Thyroid gland (tissue), 4 donors: ENCODE results near the gene FMN2. TPM values are rescaled to one million over a fixed set of nuclear protein-coding genes. Genes with fewer than 3 reads are reported as not detected.

ENCODE experiments used
- DNase-seq, 2 donors: peaks; one replicate each; pipeline ENCODE4 v3.0.0-alpha.2; 2019
- H3K27ac ChIP-seq, 3 donors: fragments of 200-600 bp; sonication (generic); 1 replicate in 2 of 3; 2 replicates in 1 of 3; pipeline ENCODE4 v1.5.1; 2016 to 2019; ENCODE audit warnings: mild to moderate bottlenecking in 1 of 3, moderate library complexity in 1 of 3
- H3K27me3 ChIP-seq: fragments of 200-600 bp; sonication (generic); one replicate; pipeline ENCODE4 v1.5.1; 2019
- H3K36me3 ChIP-seq, 2 donors: fragments of 200-600 bp; sonication (generic); one replicate each; pipeline ENCODE4 v1.5.1; 2016 to 2019
- H3K4me1 ChIP-seq, 2 donors: fragments of 200-600 bp; sonication (generic); one replicate each; pipeline ENCODE4 v1.5.1; 2017 to 2019
- H3K4me3 ChIP-seq, 3 donors: fragments of 200-600 bp; sonication (generic); replicated peaks in 1 of 3; 1 replicate in 2 of 3; 2 replicates in 1 of 3; pipeline ENCODE4 v1.5.1; 2016; ENCODE audit warnings: mild to moderate bottlenecking in 1 of 3
- H3K9me3 ChIP-seq: fragments of 200-600 bp; sonication (generic); one replicate; pipeline ENCODE4 v1.5.1; 2017
- CTCF ChIP-seq, 6 experiments: fragments of 200-600 bp in 3 of 6; fragments of 450-650 bp in 3 of 6; sonication (generic) in 3 of 6; IDR thresholded peaks; one replicate each; pipeline ENCODE4 v1.5.1; 2016 to 2019; ENCODE audit warnings: antibody characterized with exemption in 6 of 6, mild to moderate bottlenecking in 2 of 6, inconsistent platforms in 1 of 6, moderate library complexity in 1 of 6
- POLR2A ChIP-seq, 2 donors: fragments of 450-650 bp; IDR thresholded peaks; one replicate each; pipeline ENCODE4 v1.6.1; 2017; ENCODE audit warnings: antibody characterized with exemption in 2 of 2, mild to moderate bottlenecking in 2 of 2, moderate library complexity in 1 of 2
- WGBS, 2 donors: methylation state at CpG; one replicate each; pipeline ENCODE4 v1.1.5; 2017; 5-methylcytosine and 5-hydroxymethylcytosine counted together
- intact Hi-C: fragments of 100-400 bp; cut with DNase I; formaldehyde crosslinking; loops from one replicate; pipeline ENCODE4 v1.15.1; 2023
- total RNA-seq, 4 donors: library from RNA; depleted of rRNA; stranded (reverse); fragments of >200 nt; gene quantifications; one replicate each; pipeline ENCODE4 v1.2.3, GENCODE V29; 2016

FMN2 gene
- total RNA-seq, 4 donors from 2014 or later: 0.78 to 6.2 (median 1.3) TPM; not detected in 1

GRCh38 chr1:240385985-240386978 is 294.6 kb downstream of the FMN2 start:
- 80 to 88% methylated on average over 7 of the region's 7 CpGs for WGBS, 2 donors
- intact Hi-C loops: no loop called here

GRCh38 chr1:240387051-240387450 is 295.4 kb downstream of the FMN2 start:
- DNase-seq: no peak
- WGBS, 2 donors: 80 to 92% methylated on average over 2 of the region's 2 CpGs
- H3K36me3 ChIP-seq: no peaks in the 10 kb centered on the region
- no peak overlapping the region for H3K4me3 ChIP-seq
- no peaks in the 10 kb centered on the region for H3K9me3 ChIP-seq
- TF ChIP-seq CTCF (IDR thresholded peaks at IDR 0.05) (no peak), POLR2A (IDR thresholded peaks at IDR 0.05) (no peak)
- intact Hi-C loops: no loop called here
- no peaks in the 10 kb centered on the region for H3K27me3 ChIP-seq
- H3K27ac ChIP-seq: no peak overlapping the region
- H3K4me1 ChIP-seq: no peaks in the 10 kb centered on the region

More at GRCh38 chr1:240385985-240386978, 294.6 kb downstream of the FMN2 start:
- Histone ChIP-seq H3K4me3 (no peak overlapping the region), H3K4me1 (no peaks in the 10 kb centered on the region), H3K36me3 (no peaks in the 10 kb centered on the region), H3K9me3 (no peaks in the 10 kb centered on the region), H3K27me3 (no peaks in the 10 kb centered on the region), H3K27ac (no peak overlapping the region)
- TF ChIP-seq POLR2A (IDR thresholded peaks at IDR 0.05) (no peak), CTCF (IDR thresholded peaks at IDR 0.05) (no peak)
- DNase-seq: no peak

DNA sequence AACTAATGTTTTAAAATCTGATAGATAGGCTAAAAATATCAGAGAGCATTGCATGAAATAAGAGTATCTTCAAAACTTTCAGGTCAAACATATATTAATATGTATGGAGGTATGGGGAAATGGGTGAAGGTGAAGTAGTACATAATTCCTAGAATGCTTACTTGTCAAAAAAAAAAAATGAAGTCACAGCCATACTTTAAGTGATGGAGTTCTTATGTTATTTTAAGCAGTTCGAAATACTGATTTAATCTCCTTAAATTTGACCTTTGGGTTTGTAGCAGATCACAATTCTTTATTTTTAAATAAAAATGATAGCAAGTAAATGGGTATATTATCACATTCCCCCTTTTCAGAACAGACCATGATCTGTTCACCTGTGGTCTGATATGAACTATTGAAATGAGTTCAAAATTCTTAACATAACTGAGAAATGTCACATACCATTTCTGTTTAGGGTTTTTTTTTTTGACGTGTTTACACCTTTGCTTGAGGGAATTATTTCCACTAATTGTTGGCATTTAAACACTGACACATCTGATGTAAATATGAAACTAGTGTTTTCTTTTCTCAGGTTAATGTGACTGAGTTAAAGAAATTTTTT is 300.1 kb downstream of the FMN2 start:
- WGBS, 2 donors: 87% methylated on average over 2 of the region's 2 CpGs
- H3K27me3 ChIP-seq: no peaks in the 10 kb centered on the region
- H3K27ac ChIP-seq: no peak overlapping the region
- H3K9me3 ChIP-seq: no peaks in the 10 kb centered on the region
- H3K36me3 ChIP-seq: no peaks in the 10 kb centered on the region
- intact Hi-C loops: no loop called here
- TF ChIP-seq POLR2A (IDR thresholded peaks at IDR 0.05): no peak
- TF ChIP-seq CTCF (IDR thresholded peaks at IDR 0.05): no peak
- H3K4me1 ChIP-seq: no peaks in the 10 kb centered on the region
- H3K4me3 ChIP-seq: no peak overlapping the region
- DNase-seq: no peak

DNA sequence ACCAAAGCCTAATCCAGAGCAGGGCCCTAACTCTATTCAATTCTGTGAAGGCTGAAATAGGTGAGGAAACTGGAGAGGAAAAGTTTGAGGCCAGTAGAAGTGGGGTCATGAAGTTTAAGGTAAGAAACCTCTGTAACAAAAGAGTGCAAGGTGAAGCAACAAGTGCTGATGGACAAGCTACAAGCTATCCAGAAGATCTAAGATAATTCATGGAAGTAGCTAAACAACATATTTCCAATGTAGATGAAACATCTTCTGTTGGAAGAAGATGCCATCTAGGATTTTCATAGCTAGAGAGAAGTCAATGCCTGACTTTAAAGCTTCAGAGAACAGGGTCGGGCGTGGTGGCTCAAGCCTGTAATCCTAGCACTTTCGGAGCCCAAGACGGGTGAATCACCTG is 302.7 kb downstream of the FMN2 start:
- intact Hi-C loops: no loop called here
- no peak for DNase-seq

More for the DNA sequence above, 302.7 kb downstream of the FMN2 start:
- Histone ChIP-seq H3K27ac (no peak overlapping the region), H3K36me3 (no peaks in the 10 kb centered on the region), H3K4me1 (no peaks in the 10 kb centered on the region), H3K4me3 (no peak overlapping the region), H3K9me3 (no peaks in the 10 kb centered on the region), H3K27me3 (no peaks in the 10 kb centered on the region)
- TF ChIP-seq CTCF (IDR thresholded peaks at IDR 0.05) (no peak), POLR2A (IDR thresholded peaks at IDR 0.05) (no peak)
- WGBS, 2 donors: 97% methylated on average over 4 of the region's 4 CpGs
